Loucy (cell line): ENCODE measurements around the gene WTAP.

ENCODE experiments used
- EZH2phosphoT487 ChIP-seq: fragments of 200-600 bp; IDR thresholded peaks from 2 replicates; pipeline ENCODE4 v1.6.1; 2018; ENCODE audit warnings: antibody characterized with exemption, mild to moderate bottlenecking, moderate library complexity, borderline replicate concordance
- TF ChIP-seq, protein P1 (sequence below): fragments of 200-600 bp; sonication (generic); conservative IDR thresholded peaks from 2 replicates; pipeline ENCODE4 v1.5.1; 2014; ENCODE audit warnings: mild to moderate bottlenecking, antibody characterized with exemption, low read length

DNA sequence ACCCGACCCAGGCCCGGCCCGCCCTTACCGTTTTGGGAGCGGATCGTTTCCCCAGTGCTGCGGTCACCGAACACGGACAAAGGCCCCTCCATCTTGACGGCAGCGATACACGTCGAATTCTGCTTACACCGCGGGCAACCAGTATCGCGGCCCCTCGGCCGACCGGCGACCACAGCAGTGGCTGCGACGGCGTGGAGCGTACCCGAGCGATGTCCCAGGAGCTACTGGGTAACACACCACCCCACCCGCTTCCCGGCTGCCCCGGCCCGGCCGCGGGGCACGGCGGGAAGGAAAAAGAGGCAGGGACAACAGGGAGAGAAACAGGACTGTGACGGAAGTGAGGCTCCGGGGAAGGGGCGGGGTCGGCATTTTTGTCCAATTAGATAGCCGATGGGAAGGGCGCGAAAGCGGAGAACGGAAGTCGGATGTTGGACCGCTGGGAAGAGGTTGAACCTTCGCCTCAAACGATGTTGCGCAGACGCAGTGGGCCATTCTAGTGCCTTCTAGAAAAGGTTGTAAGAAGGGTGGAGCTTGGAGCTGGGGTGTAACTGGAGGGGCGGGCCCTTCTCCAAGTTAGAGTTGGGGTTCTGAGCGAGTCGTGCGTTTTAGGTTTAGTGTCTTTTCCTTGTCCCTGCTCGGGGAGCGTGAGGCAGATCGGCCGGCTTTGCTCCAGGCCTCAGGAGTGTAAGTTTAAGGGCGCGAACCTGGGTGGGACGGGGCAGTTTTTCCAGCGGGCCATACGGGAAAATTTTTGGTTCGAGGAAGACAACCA is 62.3 kb downstream of the WTAP start, which contains the start of gene TCP1:
- TF ChIP-seq, protein P1, sequence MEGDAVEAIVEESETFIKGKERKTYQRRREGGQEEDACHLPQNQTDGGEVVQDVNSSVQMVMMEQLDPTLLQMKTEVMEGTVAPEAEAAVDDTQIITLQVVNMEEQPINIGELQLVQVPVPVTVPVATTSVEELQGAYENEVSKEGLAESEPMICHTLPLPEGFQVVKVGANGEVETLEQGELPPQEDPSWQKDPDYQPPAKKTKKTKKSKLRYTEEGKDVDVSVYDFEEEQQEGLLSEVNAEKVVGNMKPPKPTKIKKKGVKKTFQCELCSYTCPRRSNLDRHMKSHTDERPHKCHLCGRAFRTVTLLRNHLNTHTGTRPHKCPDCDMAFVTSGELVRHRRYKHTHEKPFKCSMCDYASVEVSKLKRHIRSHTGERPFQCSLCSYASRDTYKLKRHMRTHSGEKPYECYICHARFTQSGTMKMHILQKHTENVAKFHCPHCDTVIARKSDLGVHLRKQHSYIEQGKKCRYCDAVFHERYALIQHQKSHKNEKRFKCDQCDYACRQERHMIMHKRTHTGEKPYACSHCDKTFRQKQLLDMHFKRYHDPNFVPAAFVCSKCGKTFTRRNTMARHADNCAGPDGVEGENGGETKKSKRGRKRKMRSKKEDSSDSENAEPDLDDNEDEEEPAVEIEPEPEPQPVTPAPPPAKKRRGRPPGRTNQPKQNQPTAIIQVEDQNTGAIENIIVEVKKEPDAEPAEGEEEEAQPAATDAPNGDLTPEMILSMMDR, result no peak
- no peak for TF ChIP-seq EZH2phosphoT487
